ENCODE data around the gene RASGRF2.
"Not testable (repeated sequence)": the region's sequence is repeated elsewhere in the genome, so short reads cannot be mapped to it uniquely, and the experiment has no call there.

RASGRF2 gene

GRCh38 chr5:81045389-81045807 is 85.2 kb downstream of the RASGRF2 start:
- no peak overlapping the region for H3K27ac ChIP-seq (ENCODE audit: low read depth, low read length)
- H3K27me3 ChIP-seq (ENCODE audit: control insufficient read depth, insufficient read depth, low read length): no peaks in the 10 kb centered on the region
- H3K4me1 ChIP-seq (ENCODE audit: control insufficient read depth, insufficient read depth, low read length): no peaks in the 10 kb centered on the region
- no peaks in the 10 kb centered on the region for H3K36me3 ChIP-seq (ENCODE audit: control insufficient read depth, insufficient read depth, low read length)
- no peak overlapping the region for H3K9ac ChIP-seq (ENCODE audit: low read length)
- H3K4me3 ChIP-seq (ENCODE audit: low read length): no peak overlapping the region

- Histone ChIP-seq H3K27ac (ENCODE audit: low read depth, low read length) (no peak overlapping the region), H3K4me3 (ENCODE audit: low read length) (no peak overlapping the region), H3K36me3 (ENCODE audit: control insufficient read depth, insufficient read depth, low read length) (no peaks in the 10 kb centered on the region), H3K4me1 (ENCODE audit: control insufficient read depth, insufficient read depth, low read length) (no peaks in the 10 kb centered on the region), H3K27me3 (ENCODE audit: control insufficient read depth, insufficient read depth, low read length) (no peaks in the 10 kb centered on the region), H3K9ac (ENCODE audit: low read length) (no peak overlapping the region)
Observed at GRCh38 chr5:81046041-81046440, 85.9 kb downstream of the RASGRF2 start.

GRCh38 chr5:81052325-81052724 is 92.2 kb downstream of the RASGRF2 start:
- no peak overlapping the region for H3K9ac ChIP-seq (ENCODE audit: low read length)
- no peak overlapping the region for H3K4me3 ChIP-seq (ENCODE audit: low read length)
- no peaks in the 10 kb centered on the region for H3K4me1 ChIP-seq (ENCODE audit: control insufficient read depth, insufficient read depth, low read length)
- H3K27ac ChIP-seq (ENCODE audit: low read depth, low read length): no peak overlapping the region
- H3K27me3 ChIP-seq (ENCODE audit: control insufficient read depth, insufficient read depth, low read length): no peaks in the 10 kb centered on the region
- no peaks in the 10 kb centered on the region for H3K36me3 ChIP-seq (ENCODE audit: control insufficient read depth, insufficient read depth, low read length)

GRCh38 chr5:81053282-81053681 is 93.1 kb downstream of the RASGRF2 start:
- H3K4me3 ChIP-seq (ENCODE audit: low read length); H3K4me1 ChIP-seq (ENCODE audit: control insufficient read depth, insufficient read depth, low read length); H3K27ac ChIP-seq (ENCODE audit: low read depth, low read length); H3K27me3 ChIP-seq (ENCODE audit: control insufficient read depth, insufficient read depth, low read length); H3K36me3 ChIP-seq (ENCODE audit: control insufficient read depth, insufficient read depth, low read length); H3K9ac ChIP-seq (ENCODE audit: low read length): not testable (repeated sequence)

GRCh38 chr5:81058121-81058520 is 98.0 kb downstream of the RASGRF2 start:
- Histone ChIP-seq H3K9ac (ENCODE audit: low read length) (no peak overlapping the region), H3K4me1 (ENCODE audit: control insufficient read depth, insufficient read depth, low read length) (no peaks in the 10 kb centered on the region), H3K27ac (ENCODE audit: low read depth, low read length) (no peak overlapping the region), H3K27me3 (ENCODE audit: control insufficient read depth, insufficient read depth, low read length) (no peaks in the 10 kb centered on the region), H3K36me3 (ENCODE audit: control insufficient read depth, insufficient read depth, low read length) (no peaks in the 10 kb centered on the region), H3K4me3 (ENCODE audit: low read length) (no peak overlapping the region)

DNA sequence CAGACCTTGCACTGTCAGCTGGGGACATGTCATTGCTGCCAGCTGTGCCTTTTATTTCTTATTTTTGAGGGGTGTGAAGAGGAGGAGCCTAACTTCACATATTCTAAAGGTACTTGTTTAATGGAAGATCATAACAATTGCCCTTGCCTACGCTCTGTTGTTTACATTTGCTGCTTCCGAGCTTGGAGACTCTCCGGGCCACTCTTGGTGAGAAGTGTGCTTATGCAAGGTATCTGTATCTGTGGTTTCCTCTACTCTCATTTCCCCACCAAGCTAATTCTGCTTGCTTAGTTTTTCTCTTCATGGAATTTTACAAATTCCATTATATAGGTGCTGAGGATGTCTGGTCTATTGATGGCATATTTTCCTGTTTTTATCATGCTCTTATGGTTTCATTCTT is 105.3 kb downstream of the RASGRF2 start:
- Histone ChIP-seq H3K27me3 (ENCODE audit: control insufficient read depth, insufficient read depth, low read length) (no peaks in the 10 kb centered on the region), H3K36me3 (ENCODE audit: control insufficient read depth, insufficient read depth, low read length) (no peaks in the 10 kb centered on the region), H3K4me1 (ENCODE audit: control insufficient read depth, insufficient read depth, low read length) (no peaks in the 10 kb centered on the region), H3K27ac (ENCODE audit: low read depth, low read length) (no peak overlapping the region), H3K4me3 (ENCODE audit: low read length) (no peak overlapping the region), H3K9ac (ENCODE audit: low read length) (no peak overlapping the region)

- Histone ChIP-seq H3K4me3 (ENCODE audit: low read length) (no peak overlapping the region), H3K27me3 (ENCODE audit: control insufficient read depth, insufficient read depth, low read length) (no peaks in the 10 kb centered on the region), H3K4me1 (ENCODE audit: control insufficient read depth, insufficient read depth, low read length) (no peaks in the 10 kb centered on the region), H3K27ac (ENCODE audit: low read depth, low read length) (no peak overlapping the region), H3K9ac (ENCODE audit: low read length) (no peak overlapping the region), H3K36me3 (ENCODE audit: control insufficient read depth, insufficient read depth, low read length) (no peaks in the 10 kb centered on the region)
Observed at GRCh38 chr5:81066102-81066501, 105.9 kb downstream of the RASGRF2 start.

- Histone ChIP-seq H3K36me3 (ENCODE audit: control insufficient read depth, insufficient read depth, low read length) (no peaks in the 10 kb centered on the region), H3K27me3 (ENCODE audit: control insufficient read depth, insufficient read depth, low read length) (no peaks in the 10 kb centered on the region), H3K9ac (ENCODE audit: low read length) (no peak overlapping the region), H3K27ac (ENCODE audit: low read depth, low read length) (no peak overlapping the region), H3K4me1 (ENCODE audit: control insufficient read depth, insufficient read depth, low read length) (no peaks in the 10 kb centered on the region), H3K4me3 (ENCODE audit: low read length) (no peak overlapping the region)
Observed at GRCh38 chr5:81067406-81067805, 107.2 kb downstream of the RASGRF2 start.

- Histone ChIP-seq H3K9ac (ENCODE audit: low read length) (no peak overlapping the region), H3K4me1 (ENCODE audit: control insufficient read depth, insufficient read depth, low read length) (no peaks in the 10 kb centered on the region), H3K4me3 (ENCODE audit: low read length) (no peak overlapping the region), H3K36me3 (ENCODE audit: control insufficient read depth, insufficient read depth, low read length) (no peaks in the 10 kb centered on the region), H3K27me3 (ENCODE audit: control insufficient read depth, insufficient read depth, low read length) (no peaks in the 10 kb centered on the region), H3K27ac (ENCODE audit: low read depth, low read length) (no peak overlapping the region)
Observed at GRCh38 chr5:81068063-81068462, 107.9 kb downstream of the RASGRF2 start.

GRCh38 chr5:81068635-81069034 is 108.5 kb downstream of the RASGRF2 start:
- Histone ChIP-seq H3K9ac (ENCODE audit: low read length) (no peak overlapping the region), H3K36me3 (ENCODE audit: control insufficient read depth, insufficient read depth, low read length) (no peaks in the 10 kb centered on the region), H3K27ac (ENCODE audit: low read depth, low read length) (no peak overlapping the region), H3K4me1 (ENCODE audit: control insufficient read depth, insufficient read depth, low read length) (no peaks in the 10 kb centered on the region), H3K4me3 (ENCODE audit: low read length) (no peak overlapping the region), H3K27me3 (ENCODE audit: control insufficient read depth, insufficient read depth, low read length) (no peaks in the 10 kb centered on the region)

DNA sequence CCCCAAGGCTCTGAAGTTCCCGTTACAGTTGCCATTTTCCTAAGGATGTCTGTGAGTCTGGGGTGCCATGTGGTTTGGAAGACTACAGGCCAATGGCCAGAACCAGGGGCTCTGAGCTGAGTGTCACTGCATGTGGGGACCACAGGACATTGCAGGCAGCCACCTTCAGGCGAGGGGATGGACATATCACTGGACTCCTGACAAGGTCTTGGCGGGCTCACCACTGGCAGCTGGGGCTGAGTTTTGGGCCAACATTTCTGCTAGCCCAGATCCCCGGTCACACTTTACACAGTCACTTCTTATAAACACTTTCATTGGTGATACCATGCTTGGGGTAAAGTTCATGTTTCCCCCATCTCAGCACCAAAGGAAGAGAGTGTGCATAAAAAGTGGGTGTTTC is 109.8 kb downstream of the RASGRF2 start:
- H3K4me3 ChIP-seq (ENCODE audit: low read length): no peak overlapping the region
- no peak overlapping the region for H3K9ac ChIP-seq (ENCODE audit: low read length)
- H3K27me3 ChIP-seq (ENCODE audit: control insufficient read depth, insufficient read depth, low read length): no peaks in the 10 kb centered on the region
- no peak overlapping the region for H3K27ac ChIP-seq (ENCODE audit: low read depth, low read length)
- H3K4me1 ChIP-seq (ENCODE audit: control insufficient read depth, insufficient read depth, low read length): no peaks in the 10 kb centered on the region
- H3K36me3 ChIP-seq (ENCODE audit: control insufficient read depth, insufficient read depth, low read length): no peaks in the 10 kb centered on the region

GRCh38 chr5:81070571-81071255 is 110.5 kb downstream of the RASGRF2 start:
- H3K4me1 ChIP-seq (ENCODE audit: control insufficient read depth, insufficient read depth, low read length): no peaks in the 10 kb centered on the region
- H3K9ac ChIP-seq (ENCODE audit: low read length): no peak overlapping the region
- no peaks in the 10 kb centered on the region for H3K36me3 ChIP-seq (ENCODE audit: control insufficient read depth, insufficient read depth, low read length)
- no peak overlapping the region for H3K27ac ChIP-seq (ENCODE audit: low read depth, low read length)
- H3K27me3 ChIP-seq (ENCODE audit: control insufficient read depth, insufficient read depth, low read length): no peaks in the 10 kb centered on the region
- no peak overlapping the region for H3K4me3 ChIP-seq (ENCODE audit: low read length)

- H3K4me1 ChIP-seq (ENCODE audit: control insufficient read depth, insufficient read depth, low read length): no peaks in the 10 kb centered on the region
- no peaks in the 10 kb centered on the region for H3K27me3 ChIP-seq (ENCODE audit: control insufficient read depth, insufficient read depth, low read length)
- H3K9ac ChIP-seq (ENCODE audit: low read length): no peak overlapping the region
- H3K4me3 ChIP-seq (ENCODE audit: low read length): no peak overlapping the region
- H3K36me3 ChIP-seq (ENCODE audit: control insufficient read depth, insufficient read depth, low read length): no peaks in the 10 kb centered on the region
- no peak overlapping the region for H3K27ac ChIP-seq (ENCODE audit: low read depth, low read length)
Observed at GRCh38 chr5:81075041-81075440, 114.9 kb downstream of the RASGRF2 start.

All from rectal smooth muscle tissue (tissue), 1 donor.